ENCODE measurements around the gene UBAP2L. TPM values are rescaled to one million over a fixed set of nuclear protein-coding genes. Genes with fewer than 3 reads are reported as not detected.
A peak's percentile ranks its signal among the peaks of the same experiment; 100 is the strongest.

UBAP2L gene
- total and polyA plus RNA-seq, 10 of the 15 experiments (the other 5 are each of a cell fraction or from before 2014, with no cell fraction given), result 49.9 to 198 (median 152) TPM

DNA sequence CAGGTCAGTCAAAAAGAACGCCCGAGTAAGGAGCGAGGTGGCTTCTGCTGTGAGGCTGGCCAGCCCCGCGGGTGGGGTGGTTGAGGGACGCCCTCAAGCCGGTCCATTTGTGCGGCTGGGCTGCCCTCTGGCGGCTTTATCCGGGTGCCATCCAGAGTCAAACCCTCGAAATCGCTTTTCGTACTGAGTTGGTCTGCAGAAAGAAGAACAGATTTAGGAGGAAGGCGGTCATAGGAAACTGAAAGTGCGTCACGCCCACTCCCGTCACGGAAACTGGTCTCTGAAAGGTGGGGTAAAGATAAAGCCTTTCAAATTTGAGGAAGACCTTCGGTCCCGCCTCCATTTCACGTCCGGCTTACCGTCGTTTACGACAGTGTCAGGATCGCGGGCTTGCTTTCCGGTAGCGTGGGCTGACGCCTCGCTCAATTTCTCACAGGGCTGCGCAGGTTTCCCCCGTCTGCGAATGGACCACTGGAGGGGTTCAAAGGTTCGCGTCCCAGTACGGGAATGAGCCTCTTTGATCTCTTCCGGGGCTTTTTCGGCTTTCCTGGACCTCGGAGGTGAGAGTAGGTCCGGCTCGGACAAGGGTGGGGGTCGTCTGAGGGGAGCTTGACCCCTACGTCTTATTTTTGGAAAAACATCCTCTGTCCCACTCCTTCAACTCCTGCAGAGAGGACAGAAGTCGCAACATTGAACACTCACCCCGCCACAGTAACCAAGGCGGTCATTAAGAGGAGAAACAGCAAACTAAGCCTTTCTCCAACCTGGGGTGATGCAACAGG is 51.7 kb downstream of the UBAP2L start, which contains the start of gene HAX1 (continued):
- TF ChIP-seq, protein P1, sequence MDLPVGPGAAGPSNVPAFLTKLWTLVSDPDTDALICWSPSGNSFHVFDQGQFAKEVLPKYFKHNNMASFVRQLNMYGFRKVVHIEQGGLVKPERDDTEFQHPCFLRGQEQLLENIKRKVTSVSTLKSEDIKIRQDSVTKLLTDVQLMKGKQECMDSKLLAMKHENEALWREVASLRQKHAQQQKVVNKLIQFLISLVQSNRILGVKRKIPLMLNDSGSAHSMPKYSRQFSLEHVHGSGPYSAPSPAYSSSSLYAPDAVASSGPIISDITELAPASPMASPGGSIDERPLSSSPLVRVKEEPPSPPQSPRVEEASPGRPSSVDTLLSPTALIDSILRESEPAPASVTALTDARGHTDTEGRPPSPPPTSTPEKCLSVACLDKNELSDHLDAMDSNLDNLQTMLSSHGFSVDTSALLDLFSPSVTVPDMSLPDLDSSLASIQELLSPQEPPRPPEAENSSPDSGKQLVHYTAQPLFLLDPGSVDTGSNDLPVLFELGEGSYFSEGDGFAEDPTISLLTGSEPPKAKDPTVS (IDR thresholded peaks at IDR 0.05; ENCODE audit: low read depth, low read length), result no peak; the same call in 1 of the 2 replicates
- no peak for TF ChIP-seq NFYA (IDR thresholded peaks at IDR 0.05; ENCODE audit: borderline replicate concordance, low read depth, low read length)
- TF ChIP-seq, protein P2, sequence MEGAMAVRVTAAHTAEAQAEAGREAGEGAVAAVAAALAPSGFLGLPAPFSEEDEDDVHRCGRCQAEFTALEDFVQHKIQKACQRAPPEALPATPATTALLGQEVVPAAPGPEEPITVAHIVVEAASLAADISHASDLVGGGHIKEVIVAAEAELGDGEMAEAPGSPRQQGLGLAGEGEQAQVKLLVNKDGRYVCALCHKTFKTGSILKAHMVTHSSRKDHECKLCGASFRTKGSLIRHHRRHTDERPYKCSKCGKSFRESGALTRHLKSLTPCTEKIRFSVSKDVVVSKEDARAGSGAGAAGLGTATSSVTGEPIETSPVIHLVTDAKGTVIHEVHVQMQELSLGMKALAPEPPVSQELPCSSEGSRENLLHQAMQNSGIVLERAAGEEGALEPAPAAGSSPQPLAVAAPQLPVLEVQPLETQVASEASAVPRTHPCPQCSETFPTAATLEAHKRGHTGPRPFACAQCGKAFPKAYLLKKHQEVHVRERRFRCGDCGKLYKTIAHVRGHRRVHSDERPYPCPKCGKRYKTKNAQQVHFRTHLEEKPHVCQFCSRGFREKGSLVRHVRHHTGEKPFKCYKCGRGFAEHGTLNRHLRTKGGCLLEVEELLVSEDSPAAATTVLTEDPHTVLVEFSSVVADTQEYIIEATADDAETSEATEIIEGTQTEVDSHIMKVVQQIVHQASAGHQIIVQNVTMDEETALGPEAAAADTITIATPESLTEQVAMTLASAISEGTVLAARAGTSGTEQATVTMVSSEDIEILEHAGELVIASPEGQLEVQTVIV (IDR thresholded peaks at IDR 0.05; ENCODE audit: borderline replicate concordance, partially characterized antibody), result peak; percentile 99
- TF ChIP-seq ETV6 (conservative IDR thresholded peaks at IDR 0.05 in 1 of 2, IDR thresholded peaks at IDR 0.05 in 1 of 2; ENCODE audit: borderline replicate concordance in 1 of 2, low read depth in 1 of 2), result peak in 1 of 2 experiments; percentile 95; a peak in 2 of 4 replicates
- TF ChIP-seq MTA2 (IDR thresholded peaks at IDR 0.05; ENCODE audit: low read depth), result peak; percentile 21; the same call in 1 of the 2 replicates
- TF ChIP-seq CEBPB (IDR thresholded peaks at IDR 0.05; ENCODE audit: borderline replicate concordance in 1 of 2, low read depth in 2 of 2, low read length in 2 of 2), result no peak
- TF ChIP-seq FOXM1 (IDR thresholded peaks at IDR 0.05; ENCODE audit: low read depth, low read length), result peak; percentile 65; the same call in 1 of the 2 replicates
- peak in 1 of 2 experiments; percentile 89; a peak in 2 of 3 replicates for TF ChIP-seq EGR1 (IDR thresholded peaks at IDR 0.05; ENCODE audit: borderline replicate concordance in 1 of 2, low read depth in 2 of 2, low read length in 2 of 2)
- no peak for TF ChIP-seq ZZZ3 (IDR thresholded peaks at IDR 0.05; ENCODE audit: control insufficient read depth, insufficient read length, low read depth)
- TF ChIP-seq JUNB (IDR thresholded peaks at IDR 0.05), result no peak; the same call in 1 of the 2 replicates
- 0 out of 3 replicates have a peak, but pooled peaks have one; percentile 18 for TF ChIP-seq POU2F2 (IDR thresholded peaks at IDR 0.05; ENCODE audit: borderline replicate concordance, low read depth, low read length)
- TF ChIP-seq, protein P3, sequence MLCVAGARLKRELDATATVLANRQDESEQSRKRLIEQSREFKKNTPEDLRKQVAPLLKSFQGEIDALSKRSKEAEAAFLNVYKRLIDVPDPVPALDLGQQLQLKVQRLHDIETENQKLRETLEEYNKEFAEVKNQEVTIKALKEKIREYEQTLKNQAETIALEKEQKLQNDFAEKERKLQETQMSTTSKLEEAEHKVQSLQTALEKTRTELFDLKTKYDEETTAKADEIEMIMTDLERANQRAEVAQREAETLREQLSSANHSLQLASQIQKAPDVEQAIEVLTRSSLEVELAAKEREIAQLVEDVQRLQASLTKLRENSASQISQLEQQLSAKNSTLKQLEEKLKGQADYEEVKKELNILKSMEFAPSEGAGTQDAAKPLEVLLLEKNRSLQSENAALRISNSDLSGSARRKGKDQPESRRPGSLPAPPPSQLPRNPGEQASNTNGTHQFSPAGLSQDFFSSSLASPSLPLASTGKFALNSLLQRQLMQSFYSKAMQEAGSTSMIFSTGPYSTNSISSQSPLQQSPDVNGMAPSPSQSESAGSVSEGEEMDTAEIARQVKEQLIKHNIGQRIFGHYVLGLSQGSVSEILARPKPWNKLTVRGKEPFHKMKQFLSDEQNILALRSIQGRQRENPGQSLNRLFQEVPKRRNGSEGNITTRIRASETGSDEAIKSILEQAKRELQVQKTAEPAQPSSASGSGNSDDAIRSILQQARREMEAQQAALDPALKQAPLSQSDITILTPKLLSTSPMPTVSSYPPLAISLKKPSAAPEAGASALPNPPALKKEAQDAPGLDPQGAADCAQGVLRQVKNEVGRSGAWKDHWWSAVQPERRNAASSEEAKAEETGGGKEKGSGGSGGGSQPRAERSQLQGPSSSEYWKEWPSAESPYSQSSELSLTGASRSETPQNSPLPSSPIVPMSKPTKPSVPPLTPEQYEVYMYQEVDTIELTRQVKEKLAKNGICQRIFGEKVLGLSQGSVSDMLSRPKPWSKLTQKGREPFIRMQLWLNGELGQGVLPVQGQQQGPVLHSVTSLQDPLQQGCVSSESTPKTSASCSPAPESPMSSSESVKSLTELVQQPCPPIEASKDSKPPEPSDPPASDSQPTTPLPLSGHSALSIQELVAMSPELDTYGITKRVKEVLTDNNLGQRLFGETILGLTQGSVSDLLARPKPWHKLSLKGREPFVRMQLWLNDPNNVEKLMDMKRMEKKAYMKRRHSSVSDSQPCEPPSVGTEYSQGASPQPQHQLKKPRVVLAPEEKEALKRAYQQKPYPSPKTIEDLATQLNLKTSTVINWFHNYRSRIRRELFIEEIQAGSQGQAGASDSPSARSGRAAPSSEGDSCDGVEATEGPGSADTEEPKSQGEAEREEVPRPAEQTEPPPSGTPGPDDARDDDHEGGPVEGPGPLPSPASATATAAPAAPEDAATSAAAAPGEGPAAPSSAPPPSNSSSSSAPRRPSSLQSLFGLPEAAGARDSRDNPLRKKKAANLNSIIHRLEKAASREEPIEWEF (IDR thresholded peaks at IDR 0.05; ENCODE audit: insufficient replicate concordance, low read depth, low read length), result no peak
- no peak for TF ChIP-seq SUZ12 (IDR thresholded peaks at IDR 0.05; ENCODE audit: unreplicated experiment)
- TF ChIP-seq RUNX3 (IDR thresholded peaks at IDR 0.05; ENCODE audit: low read length), result peak; percentile 60; the same call in 1 of the 2 replicates
- peak; percentile 19; the same call in 1 of the 2 replicates for TF ChIP-seq SMARCA5 (IDR thresholded peaks at IDR 0.05)
- TF ChIP-seq PBX3 (IDR thresholded peaks at IDR 0.05; ENCODE audit: insufficient replicate concordance, low read depth, low read length), result no peak
- peak; percentile 65; the same call in 1 of the 2 replicates for TF ChIP-seq MTA3 (IDR thresholded peaks at IDR 0.05; ENCODE audit: borderline replicate concordance, low read length)
